ENCODE measurements around the gene ATG9B.

Gene ATG9B

DNA sequence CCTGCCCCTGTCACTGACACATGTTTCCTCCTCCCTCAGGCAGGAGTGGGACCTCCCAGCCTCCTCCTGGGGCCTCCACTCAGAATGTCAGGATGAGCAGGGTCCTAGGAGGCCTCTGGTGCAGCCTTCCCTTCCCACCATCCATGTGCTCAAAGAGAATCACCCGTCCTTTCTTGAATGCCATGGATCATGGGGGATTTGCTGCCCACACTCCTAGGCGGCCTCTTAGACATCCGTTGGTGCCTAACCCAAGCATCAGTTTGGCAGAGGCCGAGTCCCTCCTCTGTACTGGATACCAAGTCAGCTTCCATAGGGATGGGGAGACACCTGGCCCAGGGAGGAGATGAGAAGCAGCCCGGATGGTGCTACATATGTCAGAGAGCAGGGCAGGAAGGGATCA, 26.5 kb downstream of the ATG9B start:
- TF ChIP-seq, protein P1, sequence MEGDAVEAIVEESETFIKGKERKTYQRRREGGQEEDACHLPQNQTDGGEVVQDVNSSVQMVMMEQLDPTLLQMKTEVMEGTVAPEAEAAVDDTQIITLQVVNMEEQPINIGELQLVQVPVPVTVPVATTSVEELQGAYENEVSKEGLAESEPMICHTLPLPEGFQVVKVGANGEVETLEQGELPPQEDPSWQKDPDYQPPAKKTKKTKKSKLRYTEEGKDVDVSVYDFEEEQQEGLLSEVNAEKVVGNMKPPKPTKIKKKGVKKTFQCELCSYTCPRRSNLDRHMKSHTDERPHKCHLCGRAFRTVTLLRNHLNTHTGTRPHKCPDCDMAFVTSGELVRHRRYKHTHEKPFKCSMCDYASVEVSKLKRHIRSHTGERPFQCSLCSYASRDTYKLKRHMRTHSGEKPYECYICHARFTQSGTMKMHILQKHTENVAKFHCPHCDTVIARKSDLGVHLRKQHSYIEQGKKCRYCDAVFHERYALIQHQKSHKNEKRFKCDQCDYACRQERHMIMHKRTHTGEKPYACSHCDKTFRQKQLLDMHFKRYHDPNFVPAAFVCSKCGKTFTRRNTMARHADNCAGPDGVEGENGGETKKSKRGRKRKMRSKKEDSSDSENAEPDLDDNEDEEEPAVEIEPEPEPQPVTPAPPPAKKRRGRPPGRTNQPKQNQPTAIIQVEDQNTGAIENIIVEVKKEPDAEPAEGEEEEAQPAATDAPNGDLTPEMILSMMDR (conservative IDR thresholded peaks at IDR 0.05; ENCODE audit: low read length): no peak
- DNase-seq (ENCODE audit: low read depth): no peak
- H3K4me3 ChIP-seq (ENCODE audit: low read length): no peak overlapping the region

DNA sequence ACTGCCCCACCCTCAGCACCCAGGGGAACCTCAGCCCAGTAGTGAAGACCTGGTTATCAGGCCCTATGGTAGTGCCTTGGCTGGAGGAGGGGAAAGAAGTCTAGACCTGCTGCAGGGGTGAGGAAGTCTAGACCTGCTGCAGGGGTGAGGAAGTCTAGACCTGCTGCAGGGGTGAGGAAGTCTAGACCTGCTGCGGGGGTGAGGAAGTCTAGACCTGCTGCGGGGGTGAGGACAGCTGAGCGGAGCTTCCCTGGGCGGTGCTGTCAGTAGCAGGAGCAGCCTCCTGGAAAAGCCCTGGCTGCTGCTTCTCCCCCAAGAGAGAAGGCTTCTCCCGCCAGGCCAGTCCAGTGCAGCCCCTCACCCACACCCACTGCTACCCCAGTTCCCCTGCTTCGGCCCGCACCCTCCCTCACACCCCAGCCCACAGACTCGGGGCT, 27.2 kb downstream of the ATG9B start:
- DNase-seq (ENCODE audit: low read depth): no peak
- no peak overlapping the region for H3K4me3 ChIP-seq (ENCODE audit: low read length)
- TF ChIP-seq, protein P1 (conservative IDR thresholded peaks at IDR 0.05; ENCODE audit: low read length): no peak

DNA sequence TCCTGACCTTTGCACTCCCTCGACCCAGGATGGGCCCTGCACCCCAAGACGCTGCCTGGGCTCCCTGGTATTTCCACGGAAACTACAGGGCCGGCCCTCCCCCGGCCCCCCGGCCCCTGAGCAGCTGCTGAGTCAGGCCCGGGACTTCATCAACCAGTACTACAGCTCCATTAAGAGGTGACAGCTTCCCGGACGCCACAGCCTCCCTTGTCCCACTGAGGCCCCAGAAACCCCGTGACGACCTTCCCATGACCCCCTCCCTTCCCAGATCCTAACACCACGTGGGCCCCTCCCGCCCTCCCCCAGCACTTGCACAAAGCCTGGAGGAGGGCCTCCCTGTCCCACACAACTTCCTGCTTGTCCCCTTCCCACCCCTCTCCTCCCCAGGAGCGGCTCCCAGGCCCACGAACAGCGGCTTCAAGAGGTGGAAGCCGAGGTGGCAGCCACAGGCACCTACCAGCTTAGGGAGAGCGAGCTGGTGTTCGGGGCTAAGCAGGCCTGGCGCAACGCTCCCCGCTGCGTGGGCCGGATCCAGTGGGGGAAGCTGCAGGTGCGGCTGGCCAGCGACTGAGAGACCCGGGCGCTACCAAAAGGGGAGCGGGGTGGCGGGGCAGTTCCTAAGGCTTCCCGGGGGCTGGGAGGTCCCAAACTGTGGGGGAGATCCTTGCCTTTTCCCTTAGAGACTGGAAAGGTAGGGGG, 27.8 kb downstream of the ATG9B start:
- H3K4me3 ChIP-seq (ENCODE audit: low read length): no peak overlapping the region
- no peak for DNase-seq (ENCODE audit: low read depth)
- TF ChIP-seq, protein P1 (conservative IDR thresholded peaks at IDR 0.05; ENCODE audit: low read length): no peak

DNA sequence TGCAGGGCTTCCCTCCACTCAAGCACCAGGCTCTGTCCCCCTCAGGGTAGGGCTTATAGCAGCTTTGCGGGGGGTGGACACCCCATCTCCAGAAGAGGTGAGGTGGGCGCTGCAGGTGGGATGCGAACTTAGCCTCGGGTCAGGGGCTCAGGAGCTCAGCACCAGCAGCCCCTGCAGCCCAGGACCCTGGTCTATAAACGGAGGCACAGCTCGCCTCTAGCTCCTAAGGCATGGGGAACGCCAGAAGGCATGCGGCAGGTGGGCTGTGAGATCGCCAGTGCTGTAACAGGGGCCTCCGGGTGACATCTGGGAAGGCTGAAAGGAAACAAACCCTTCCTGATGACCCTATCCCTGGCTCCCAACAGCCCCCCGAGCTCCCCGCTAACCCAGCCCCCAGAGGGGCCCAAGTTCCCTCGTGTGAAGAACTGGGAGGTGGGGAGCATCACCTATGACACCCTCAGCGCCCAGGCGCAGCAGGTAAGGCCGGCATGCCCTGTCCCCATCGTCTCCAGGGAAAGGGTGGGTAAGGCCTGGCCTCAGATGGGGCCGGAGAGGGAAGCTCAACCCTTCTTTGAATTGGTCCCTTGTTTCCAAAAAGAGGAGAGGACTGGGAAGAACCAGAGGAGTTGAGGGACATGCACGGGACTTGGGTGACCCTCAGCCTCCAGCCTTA, 29.3 kb downstream of the ATG9B start:
- H3K4me3 ChIP-seq (ENCODE audit: low read length): no peak overlapping the region
- no peak for DNase-seq (ENCODE audit: low read depth)
- TF ChIP-seq, protein P1 (conservative IDR thresholded peaks at IDR 0.05; ENCODE audit: low read length): no peak

DNA sequence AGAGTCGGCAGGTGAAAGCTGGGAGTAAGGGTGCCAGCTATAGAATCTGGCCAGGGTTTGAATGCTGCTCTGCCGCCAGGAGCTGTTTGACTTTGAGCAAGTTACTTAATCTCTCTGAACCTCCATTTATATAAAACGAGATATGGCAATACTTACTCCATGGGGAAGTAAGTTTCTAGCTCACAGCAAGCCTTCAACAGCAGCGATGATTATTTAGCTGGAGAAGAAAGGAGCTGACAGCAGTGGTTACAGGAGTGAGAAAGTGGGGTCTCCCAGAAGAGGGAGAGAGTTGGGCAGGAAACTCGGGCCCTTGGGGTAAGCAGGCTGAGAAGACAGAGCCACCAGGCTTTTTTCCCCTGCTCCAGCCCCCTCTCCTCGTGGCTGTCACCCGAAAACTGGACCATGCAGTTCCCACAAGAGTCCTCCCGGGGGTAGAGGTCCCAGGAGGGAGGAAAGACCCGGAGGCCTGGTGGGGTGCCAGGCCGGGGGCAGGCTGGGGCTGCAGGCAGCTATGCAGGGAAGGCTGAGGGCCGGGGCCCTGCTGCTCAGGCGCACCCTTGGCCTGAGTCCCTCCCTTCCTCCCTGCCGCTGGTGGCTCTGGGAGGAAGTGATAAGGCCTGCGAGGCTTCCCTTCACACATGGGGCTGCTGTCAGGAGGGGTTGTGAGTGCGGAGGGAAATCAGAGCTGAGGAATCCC, 30.0 kb downstream of the ATG9B start:
- TF ChIP-seq, protein P1 (conservative IDR thresholded peaks at IDR 0.05; ENCODE audit: low read length): no peak
- H3K4me3 ChIP-seq (ENCODE audit: low read length): no peak overlapping the region
- DNase-seq (ENCODE audit: low read depth): no peak

DNA sequence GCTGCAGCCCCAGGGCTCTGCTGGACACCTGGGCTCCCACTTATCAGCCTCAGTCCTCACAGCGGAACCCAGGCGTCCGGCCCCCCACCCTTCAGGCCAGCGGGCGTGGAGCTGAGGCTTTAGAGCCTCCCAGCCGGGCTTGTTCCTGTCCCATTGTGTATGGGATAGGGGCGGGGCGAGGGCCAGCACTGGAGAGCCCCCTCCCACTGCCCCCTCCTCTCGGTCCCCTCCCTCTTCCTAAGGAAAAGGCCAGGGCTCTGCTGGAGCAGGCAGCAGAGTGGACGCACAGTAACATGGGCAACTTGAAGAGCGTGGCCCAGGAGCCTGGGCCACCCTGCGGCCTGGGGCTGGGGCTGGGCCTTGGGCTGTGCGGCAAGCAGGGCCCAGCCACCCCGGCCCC, 30.8 kb downstream of the ATG9B start:
- H3K4me3 ChIP-seq (ENCODE audit: low read length): no peak overlapping the region
- TF ChIP-seq, protein P1 (conservative IDR thresholded peaks at IDR 0.05; ENCODE audit: low read length): no peak
- no peak for DNase-seq (ENCODE audit: low read depth)
